AG09319 (cell line): ENCODE measurements around the gene OTUD5.
A peak's percentile ranks its signal among the peaks of the same experiment; 100 is the strongest.

Source experiments
- DNase-seq: peaks from one replicate; pipeline ENCODE4 v3.0.0-alpha.2; 2010; ENCODE audit warnings: low read depth; ENCODE audit errors: extremely low read depth
- CTCF ChIP-seq: IDR thresholded peaks from 2 replicates; pipeline ENCODE4 v1.5.1; 2011; ENCODE audit warnings: low read depth, mild to moderate bottlenecking, inconsistent platforms, low read length, moderate library complexity

Gene OTUD5

GRCh38 chrX:48899078-48899410 lies 58.4 kb downstream of the OTUD5 start:
- TF ChIP-seq CTCF, result no peak
- no peak for DNase-seq

- peak; percentile 86 for DNase-seq
- no peak for TF ChIP-seq CTCF
These were observed 59.6 kb downstream of the OTUD5 start, which contains the start of the genes PQBP1 and TIMM17B for GRCh38 chrX:48897625-48898306. Gene PQBP1, plus strand, starts transcription at chrX:48897930. Its CDS starts 580 bp downstream, at chrX:48898510. Gene TIMM17B, minus strand, starts transcription at chrX:48897768. Its CDS starts 19 bp downstream, at chrX:48897749.

GRCh38 chrX:48897157-48897624 lies 60.2 kb downstream of the OTUD5 start:
- DNase-seq, result no peak
- TF ChIP-seq CTCF, result no peak

GRCh38 chrX:48896611-48897011 lies 60.8 kb downstream of the OTUD5 start:
- DNase-seq, result no peak
- no peak for TF ChIP-seq CTCF

GRCh38 chrX:48894891-48895290 lies 62.5 kb downstream of the OTUD5 start:
- no peak for TF ChIP-seq CTCF
- no peak for DNase-seq

GRCh38 chrX:48893556-48894348 lies 63.7 kb downstream of the OTUD5 start:
- DNase-seq, result no peak
- no peak for TF ChIP-seq CTCF

- no peak for DNase-seq
- TF ChIP-seq CTCF, result no peak
These were observed 64.5 kb downstream of the OTUD5 start for GRCh38 chrX:48892896-48893295.
